ENCODE results near the gene KLHDC3.

The KLHDC3 gene

GRCh38 chr6:43013097-43013842, 779 bp upstream of the KLHDC3 start:
- DNase-seq (ENCODE audit: low read depth, low spot score), result no peak
- H3K4me3 ChIP-seq (ENCODE audit: low read depth, low read length), result peak overlapping the region; percentile 96
- in situ Hi-C loops (cut with HindIII; ENCODE audit: low sequenced_read_pairs), result no loop called here
- TF ChIP-seq CTCF (IDR thresholded peaks at IDR 0.05; ENCODE audit: low read depth, low read length), result no peak

DNA sequence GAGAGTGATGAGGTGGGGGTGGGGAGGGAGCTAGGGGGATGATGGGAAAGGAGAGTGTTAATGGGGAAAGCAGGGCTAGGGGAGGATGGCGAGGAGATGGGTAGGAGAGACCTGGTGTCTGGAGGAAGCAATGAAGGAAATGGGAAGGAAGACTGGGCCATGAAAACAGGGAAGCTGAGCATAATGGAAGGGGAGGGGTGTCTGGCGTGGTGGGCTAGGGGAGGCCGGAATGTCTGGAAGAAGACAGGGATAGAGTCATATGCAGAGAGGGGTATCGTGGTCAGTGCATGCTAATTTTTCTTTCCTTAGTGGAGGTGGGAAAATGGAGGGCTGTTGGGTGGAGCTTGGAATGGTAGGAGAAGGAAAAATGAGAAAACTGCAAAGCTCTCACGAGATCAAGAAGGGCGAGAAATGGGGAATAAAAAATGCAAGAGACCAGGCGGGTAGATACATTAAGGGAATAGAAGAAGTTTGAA, 423 bp downstream of the KLHDC3 start:
- peak overlapping the region; percentile 96 for H3K4me3 ChIP-seq (ENCODE audit: low read depth, low read length)
- peak; percentile 37 for DNase-seq (ENCODE audit: low read depth, low spot score)
- TF ChIP-seq CTCF (IDR thresholded peaks at IDR 0.05; ENCODE audit: low read depth, low read length), result no peak
- in situ Hi-C loops (cut with HindIII; ENCODE audit: low sequenced_read_pairs), result no loop called here

GRCh38 chr6:43016176-43016942, 2.3 kb downstream of the KLHDC3 start:
- in situ Hi-C loops (cut with HindIII; ENCODE audit: low sequenced_read_pairs), result no loop called here
- no peak for TF ChIP-seq CTCF (IDR thresholded peaks at IDR 0.05; ENCODE audit: low read depth, low read length)
- no peak for DNase-seq (ENCODE audit: low read depth, low spot score)
- H3K4me3 ChIP-seq (ENCODE audit: low read depth, low read length), result no peak overlapping the region

DNA sequence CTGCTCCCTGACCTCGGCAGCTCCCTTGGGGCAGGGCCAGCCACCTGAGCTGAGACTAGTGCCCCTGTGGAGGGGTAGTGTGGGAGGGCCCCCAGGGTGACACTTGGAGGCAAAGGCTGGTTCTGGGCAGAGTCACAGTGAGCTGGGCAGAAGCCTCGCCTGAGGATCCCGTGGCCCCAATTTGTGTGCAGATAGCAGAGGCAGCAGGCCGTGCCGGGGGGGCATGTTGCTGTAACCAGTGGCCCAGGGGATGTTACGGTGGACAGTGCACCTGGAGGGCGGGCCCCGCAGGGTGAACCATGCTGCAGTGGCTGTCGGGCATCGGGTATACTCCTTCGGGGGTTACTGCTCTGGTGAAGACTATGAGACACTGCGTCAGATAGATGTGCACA, 2.9 kb downstream of the KLHDC3 start:
- in situ Hi-C loops (cut with HindIII; ENCODE audit: low sequenced_read_pairs), result no loop called here
- no peak for TF ChIP-seq CTCF (IDR thresholded peaks at IDR 0.05; ENCODE audit: low read depth, low read length)
- no peak overlapping the region for H3K4me3 ChIP-seq (ENCODE audit: low read depth, low read length)

DNA sequence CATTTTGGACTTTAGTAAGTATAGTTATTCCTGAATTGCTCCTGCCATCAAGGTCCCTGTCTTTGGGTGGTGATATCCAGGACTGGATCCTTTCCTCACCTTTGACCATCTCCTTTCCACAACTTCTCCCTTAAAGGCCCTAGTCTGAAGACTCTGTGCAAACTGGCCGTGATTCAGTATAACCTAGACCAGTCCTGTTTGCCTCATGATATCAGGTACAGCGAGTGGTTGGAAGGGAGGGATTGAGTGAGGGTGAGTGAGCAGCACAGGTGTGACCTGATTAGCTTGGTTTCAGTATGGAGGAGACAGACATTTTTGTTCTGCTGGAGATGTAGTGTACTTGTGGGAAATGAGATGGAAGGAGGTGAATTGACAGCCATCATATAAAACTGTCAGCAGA, 5.1 kb downstream of the KLHDC3 start:
- in situ Hi-C loops (cut with HindIII; ENCODE audit: low sequenced_read_pairs), result no loop called here
- DNase-seq (ENCODE audit: low read depth, low spot score), result no peak
- no peak overlapping the region for H3K4me3 ChIP-seq (ENCODE audit: low read depth, low read length)
- no peak for TF ChIP-seq CTCF (IDR thresholded peaks at IDR 0.05; ENCODE audit: low read depth, low read length)

More for the DNA sequence above, 2.9 kb downstream of the KLHDC3 start:
- DNase-seq (ENCODE audit: low read depth, low spot score), result no peak

DNA sequence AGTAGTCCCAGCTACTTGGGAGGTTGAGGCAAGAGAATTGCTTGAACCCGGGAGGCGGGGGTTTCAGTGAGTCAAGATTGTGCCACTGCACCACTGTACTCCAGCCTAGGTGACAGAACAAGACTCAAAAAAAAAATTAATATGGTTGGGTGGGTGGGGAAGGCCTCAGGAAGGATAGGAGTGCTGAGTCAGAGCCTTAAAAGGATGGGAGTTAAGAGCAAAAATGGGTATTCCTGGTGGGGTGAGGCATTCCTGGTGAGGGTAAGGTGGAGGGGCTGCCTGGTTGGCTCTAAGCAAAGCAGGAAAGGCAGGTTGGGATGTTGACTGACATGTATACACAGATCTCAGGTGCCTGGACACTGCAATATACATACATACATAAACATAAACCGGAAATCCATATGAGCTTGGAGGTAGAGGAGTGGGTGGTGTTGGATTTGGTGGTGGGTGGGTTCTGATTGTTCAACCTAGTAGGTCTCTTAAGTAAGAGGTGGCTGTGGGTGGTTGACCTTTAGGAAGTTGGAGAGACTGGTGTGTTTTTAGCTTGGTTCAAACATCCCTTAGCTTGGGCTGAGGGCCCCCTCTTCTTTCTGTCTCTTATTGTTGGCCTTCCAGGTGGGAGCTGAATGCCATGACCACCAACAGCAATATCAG, 6.1 kb downstream of the KLHDC3 start:
- no peak overlapping the region for H3K4me3 ChIP-seq (ENCODE audit: low read depth, low read length)
- in situ Hi-C loops (cut with HindIII; ENCODE audit: low sequenced_read_pairs), result no loop called here
- no peak for TF ChIP-seq CTCF (IDR thresholded peaks at IDR 0.05; ENCODE audit: low read depth, low read length)
- no peak for DNase-seq (ENCODE audit: low read depth, low spot score)
